ENCODE measurements around the gene PFDN2. TPM values are rescaled to one million over a fixed set of nuclear protein-coding genes. Genes with fewer than 3 reads are reported as not detected.

PFDN2 gene, protein sequence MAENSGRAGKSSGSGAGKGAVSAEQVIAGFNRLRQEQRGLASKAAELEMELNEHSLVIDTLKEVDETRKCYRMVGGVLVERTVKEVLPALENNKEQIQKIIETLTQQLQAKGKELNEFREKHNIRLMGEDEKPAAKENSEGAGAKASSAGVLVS
- 61.2 TPM for polyA plus RNA-seq (ENCODE audit: insufficient read length)
- long read RNA-seq, donor 1, transcript PFDN2-201 (4 exons, 677 nt) = major isoform, 55 of 102 reads
- long read RNA-seq, donor 1, partial matches to known transcripts = 44 of 102 reads
- long read RNA-seq, donor 1, other reads (novel, unspliced or antisense) = 0 of 102 reads
- long read RNA-seq, donor 2, transcript PFDN2-201 (4 exons, 677 nt) = major isoform, 34 of 37 reads
- long read RNA-seq, donor 2, partial matches to known transcripts = 0 of 37 reads
- long read RNA-seq, donor 2, other reads (novel, unspliced or antisense) = 0 of 37 reads
- long read RNA-seq, donor 3, transcript PFDN2-201 (4 exons, 677 nt) = major isoform, 32 of 49 reads
- long read RNA-seq, donor 3, partial matches to known transcripts = 17 of 49 reads
- long read RNA-seq, donor 3, other reads (novel, unspliced or antisense) = 0 of 49 reads
- long read RNA-seq, donor 4, transcript PFDN2-201 (4 exons, 677 nt) = major isoform, 8 of 20 reads
- long read RNA-seq, donor 4, partial matches to known transcripts = 12 of 20 reads
- long read RNA-seq, donor 4, other reads (novel, unspliced or antisense) = 0 of 20 reads
- long read RNA-seq, donor 5, transcript PFDN2-201 (4 exons, 677 nt) = major isoform, 82 of 103 reads
- long read RNA-seq, donor 5, partial matches to known transcripts = 20 of 103 reads
- long read RNA-seq, donor 5, other reads (novel, unspliced or antisense) = 0 of 103 reads
- long read RNA-seq, donor 6, transcript PFDN2-201 (4 exons, 677 nt) = major isoform, 52 of 107 reads
- long read RNA-seq, donor 6, partial matches to known transcripts = 51 of 107 reads
- long read RNA-seq, donor 6, other reads (novel, unspliced or antisense) = 0 of 107 reads
- long read RNA-seq, donor 7, transcript PFDN2-201 (4 exons, 677 nt) = major isoform, 58 of 82 reads
- long read RNA-seq, donor 7, partial matches to known transcripts = 21 of 82 reads
- long read RNA-seq, donor 7, other reads (novel, unspliced or antisense) = 0 of 82 reads
- long read RNA-seq, donor 8, transcript PFDN2-201 (4 exons, 677 nt) = major isoform, 21 of 21 reads
- long read RNA-seq, donor 8, partial matches to known transcripts = 0 of 21 reads
- long read RNA-seq, donor 8, other reads (novel, unspliced or antisense) = 0 of 21 reads

DNA sequence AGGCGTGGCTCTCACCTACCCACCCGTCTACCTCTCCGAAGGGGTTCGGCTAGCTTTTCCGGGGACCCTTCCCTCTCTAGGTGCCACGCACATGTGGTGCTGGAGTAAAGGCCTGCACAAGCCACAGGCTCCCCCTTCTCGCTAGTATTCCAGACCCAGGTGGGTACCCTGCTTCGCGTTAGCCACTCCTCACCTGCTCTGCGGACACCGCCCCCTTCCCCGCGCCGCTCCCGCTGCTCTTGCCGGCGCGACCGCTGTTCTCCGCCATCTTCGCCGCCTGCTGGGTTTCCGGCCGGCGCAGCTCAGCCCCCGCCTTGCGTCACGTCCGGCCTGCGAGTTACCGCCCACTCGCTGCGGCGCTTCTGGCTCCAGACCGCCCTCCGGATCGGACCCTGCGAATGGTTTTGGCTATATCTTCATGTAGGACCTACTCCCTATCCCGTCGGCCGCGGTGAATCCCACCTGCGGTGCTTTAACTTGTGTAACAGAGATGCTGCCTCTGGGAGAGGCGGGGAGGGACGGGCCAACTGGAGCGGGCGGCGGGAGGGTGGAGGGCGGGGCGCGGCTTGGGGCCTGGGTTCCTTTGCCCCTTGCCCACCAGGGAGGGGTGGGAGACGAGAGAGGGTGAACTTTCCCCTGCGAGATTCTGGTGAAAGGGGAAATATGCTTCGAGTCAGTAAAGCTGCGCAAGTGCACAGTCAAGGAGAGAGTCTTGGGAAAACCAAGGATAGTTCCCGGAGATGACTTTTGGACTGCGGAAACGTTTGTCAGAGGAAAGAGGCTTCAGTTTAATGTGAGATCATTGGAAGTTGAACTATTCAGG lies at the start of gene PFDN2, which contains the start of gene NIT1:
TSS of gene PFDN2 (minus strand) at position 279 of the 823 bp plus-strand sequence. CDS start at position 268, 11 bp downstream.
TSS of gene NIT1 (plus strand) at position 347 of the 823 bp plus-strand sequence. CDS start at position 419, 72 bp downstream.
- peak; percentile 83 for DNase-seq

DNA sequence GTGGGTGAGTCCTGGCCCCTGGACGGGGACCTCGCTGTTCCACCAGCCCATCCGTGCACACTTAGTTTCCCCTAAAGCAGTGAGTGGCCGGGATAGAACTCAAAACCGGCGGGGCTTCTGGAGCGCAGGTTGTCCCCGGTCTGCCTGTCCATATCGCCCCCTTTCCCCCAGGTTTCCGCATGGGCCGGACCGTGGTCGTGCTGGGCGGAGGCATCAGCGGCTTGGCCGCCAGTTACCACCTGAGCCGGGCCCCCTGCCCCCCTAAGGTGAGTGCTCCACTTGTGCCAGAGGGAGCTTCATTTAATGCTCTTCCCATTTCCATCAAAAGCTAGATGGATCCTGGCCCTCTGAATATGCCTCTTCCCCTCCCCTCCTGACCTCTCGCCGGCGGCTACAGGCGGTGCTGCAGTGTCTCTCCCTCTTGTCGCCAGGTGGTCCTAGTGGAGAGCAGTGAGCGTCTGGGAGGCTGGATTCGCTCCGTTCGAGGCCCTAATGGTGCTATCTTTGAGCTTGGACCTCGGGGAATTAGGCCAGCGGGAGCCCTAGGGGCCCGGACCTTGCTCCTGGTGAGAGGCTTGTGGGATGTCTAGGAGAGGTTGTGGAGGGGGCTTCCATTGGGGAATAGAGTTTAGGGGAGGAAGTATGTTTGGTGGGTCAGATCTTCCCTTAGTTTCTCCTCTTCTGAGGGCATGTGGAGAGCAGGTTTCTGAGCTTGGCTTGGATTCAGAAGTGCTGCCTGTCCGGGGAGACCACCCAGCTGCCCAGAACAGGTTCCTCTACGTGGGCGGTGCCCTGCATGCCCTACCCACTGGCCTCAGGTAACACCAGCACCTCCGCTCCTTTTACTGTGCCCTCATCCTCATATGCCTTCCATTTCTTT lies 49.1 kb upstream of the PFDN2 start:
- no peak for DNase-seq

DNA sequence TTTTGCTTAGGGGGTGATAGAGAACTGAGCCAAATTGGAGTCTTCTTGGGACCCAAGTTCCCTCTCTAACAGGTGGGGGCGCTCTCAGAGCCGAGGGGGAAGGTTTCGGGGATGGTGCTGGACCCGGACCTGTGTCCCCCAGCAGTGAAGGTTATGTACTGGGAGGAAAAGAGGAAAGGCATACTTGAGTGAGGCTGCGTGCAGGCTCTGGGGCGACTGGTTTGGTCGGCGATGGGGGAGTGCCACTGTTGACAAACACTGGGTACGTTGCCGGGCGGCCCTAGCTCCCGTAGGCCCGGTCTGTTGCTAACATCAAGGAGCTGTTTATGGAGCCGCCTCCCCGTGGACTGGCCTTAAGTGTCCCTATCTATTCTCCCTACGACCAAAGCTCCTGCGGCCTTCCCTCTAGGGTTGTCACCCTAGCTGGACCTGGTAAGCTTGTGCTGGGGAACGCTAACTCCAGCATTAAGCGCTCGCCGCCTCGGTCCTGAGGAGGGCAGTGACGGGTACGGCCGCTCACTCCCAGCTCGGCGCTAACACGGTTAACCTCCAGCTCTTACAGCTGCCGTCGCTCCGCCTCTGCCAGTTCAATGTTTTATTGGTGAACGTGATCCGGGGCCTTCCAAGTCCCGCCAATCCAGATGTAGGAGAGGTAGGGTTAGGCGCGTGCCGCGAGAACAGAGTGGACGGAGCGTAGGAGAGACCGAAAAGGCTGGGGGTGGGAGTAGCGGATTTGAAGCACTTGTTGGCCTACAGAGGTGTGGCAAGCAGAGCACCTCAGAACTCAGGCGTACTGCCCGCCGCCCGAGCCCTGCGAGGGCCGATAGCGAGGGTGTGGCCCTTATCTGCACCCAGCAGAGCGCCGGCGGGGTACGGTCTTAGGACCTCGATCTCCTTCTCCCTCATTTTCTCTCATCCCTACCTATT lies 48.2 kb upstream of the PFDN2 start, which contains the start of gene PPOX:
TSS of gene PPOX (plus strand) at position 685 of the 927 bp plus-strand sequence. CDS start 422 bp downstream, outside the sequence.
- peak; percentile 97 for DNase-seq

DNA sequence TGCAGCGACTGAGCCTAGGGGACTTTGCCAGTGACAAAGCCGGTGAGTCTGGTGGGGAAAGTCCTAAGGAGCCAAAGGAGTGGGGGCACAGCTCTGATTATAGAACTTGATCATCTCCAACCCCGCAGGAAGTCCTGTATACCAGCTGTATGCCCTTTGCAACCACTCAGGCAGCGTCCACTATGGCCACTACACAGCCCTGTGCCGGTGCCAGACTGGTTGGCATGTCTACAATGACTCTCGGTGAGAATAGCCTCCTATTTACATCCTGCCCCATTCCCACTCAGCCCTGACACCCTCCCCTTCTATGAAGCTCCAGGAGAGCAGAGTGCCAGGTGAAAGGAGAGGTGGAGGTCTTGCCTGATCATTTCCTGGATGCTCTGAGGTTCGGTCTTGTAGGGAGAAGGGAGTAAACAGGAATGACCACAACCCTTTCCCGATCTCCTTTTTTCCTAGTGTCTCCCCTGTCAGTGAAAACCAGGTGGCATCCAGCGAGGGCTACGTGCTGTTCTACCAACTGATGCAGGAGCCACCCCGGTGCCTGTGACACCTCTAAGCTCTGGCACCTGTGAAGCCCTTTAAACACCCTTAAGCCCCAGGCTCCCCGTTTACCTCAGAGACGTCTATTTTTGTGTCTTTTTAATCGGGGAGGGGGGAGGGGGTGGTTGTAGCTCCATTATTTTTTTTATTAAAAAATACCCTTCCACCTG lies 47.2 kb upstream of the PFDN2 start:
- no peak for DNase-seq

DNA sequence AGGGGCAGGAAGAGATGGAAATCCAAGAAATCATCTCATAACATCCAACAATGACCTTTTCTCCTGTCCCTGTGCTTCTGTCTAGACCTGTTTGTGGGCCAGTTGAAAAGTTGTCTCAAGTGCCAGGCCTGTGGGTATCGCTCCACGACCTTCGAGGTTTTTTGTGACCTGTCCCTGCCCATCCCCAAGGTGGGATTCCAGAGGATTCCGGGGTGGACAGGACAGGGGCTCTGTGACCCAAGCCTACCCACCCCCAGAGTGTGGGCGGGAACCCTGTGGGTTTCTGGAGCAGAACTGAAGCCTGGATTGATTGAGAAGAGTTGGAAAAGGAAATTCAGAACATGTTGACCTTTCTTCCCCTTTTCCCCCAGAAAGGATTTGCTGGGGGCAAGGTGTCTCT lies 46.0 kb upstream of the PFDN2 start:
- no peak for DNase-seq

DNA sequence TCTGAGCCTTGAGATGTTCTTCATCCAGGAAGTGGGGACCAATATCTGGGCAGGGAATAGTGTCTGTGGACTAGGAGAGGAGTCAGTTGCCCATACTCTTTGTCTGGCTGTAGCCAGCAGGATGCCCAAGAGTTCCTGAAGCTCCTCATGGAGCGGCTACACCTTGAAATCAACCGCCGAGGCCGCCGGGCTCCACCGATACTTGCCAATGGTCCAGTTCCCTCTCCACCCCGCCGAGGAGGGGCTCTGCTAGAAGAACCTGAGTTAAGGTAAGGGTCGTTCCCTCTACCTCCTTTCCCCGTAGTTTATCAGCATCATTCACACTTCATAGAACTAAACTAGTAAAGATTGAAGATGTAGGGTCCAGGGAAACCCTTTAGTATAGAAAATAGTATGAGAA lies 45.0 kb upstream of the PFDN2 start:
- no peak for DNase-seq

DNA sequence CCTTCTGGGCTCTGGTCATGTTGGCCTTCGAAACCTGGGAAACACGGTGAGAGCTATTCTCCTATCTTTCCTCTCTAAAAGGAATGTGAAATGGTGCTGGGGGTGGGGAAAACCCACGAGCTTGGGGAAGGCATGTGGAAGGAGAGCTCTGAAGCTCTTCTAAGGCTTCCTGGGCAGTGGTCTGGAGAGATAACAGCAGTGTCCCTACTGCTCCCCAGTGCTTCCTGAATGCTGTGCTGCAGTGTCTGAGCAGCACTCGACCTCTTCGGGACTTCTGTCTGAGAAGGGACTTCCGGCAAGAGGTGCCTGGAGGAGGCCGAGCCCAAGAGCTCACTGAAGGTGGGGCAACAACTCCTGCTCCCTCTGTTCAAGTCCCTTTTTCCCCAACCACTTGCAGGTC lies 44.2 kb upstream of the PFDN2 start:
- DNase-seq = no peak

DNA sequence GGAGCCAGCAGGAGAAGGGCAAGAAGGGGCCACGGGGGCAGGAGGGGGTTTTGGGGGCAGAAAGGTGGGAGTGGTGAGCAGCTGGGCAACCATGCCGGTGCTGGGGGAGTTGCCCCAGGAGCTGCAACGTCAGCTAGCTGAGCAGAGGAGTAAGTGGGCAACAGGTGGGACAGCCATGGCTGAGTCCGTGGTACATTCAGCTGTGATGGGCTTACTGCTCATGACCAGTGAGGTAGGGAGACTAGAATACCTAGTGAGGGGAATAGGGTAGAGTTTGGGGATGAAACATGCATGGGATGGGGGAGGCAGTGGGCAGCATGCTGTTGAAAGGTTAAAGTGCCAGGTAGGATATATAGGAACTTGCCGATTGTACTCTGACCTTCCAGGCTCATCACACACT lies 43.8 kb upstream of the PFDN2 start:
- no peak for DNase-seq

DNA sequence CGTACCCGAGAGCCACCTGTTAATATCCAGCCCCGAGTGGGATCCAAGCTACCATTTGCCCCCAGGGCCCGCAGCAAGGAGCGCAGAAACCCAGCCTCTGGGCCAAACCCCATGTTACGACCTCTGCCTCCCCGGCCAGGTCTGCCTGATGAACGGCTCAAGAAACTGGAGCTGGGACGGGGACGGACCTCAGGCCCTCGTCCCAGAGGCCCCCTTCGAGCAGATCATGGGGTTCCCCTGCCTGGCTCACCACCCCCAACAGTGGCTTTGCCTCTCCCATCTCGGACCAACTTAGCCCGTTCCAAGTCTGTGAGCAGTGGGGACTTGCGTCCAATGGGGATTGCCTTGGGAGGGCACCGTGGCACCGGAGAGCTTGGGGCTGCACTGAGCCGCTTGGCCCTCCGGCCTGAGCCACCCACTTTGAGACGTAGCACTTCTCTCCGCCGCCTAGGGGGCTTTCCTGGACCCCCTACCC lies 42.9 kb upstream of the PFDN2 start:
- no peak for DNase-seq

DNA sequence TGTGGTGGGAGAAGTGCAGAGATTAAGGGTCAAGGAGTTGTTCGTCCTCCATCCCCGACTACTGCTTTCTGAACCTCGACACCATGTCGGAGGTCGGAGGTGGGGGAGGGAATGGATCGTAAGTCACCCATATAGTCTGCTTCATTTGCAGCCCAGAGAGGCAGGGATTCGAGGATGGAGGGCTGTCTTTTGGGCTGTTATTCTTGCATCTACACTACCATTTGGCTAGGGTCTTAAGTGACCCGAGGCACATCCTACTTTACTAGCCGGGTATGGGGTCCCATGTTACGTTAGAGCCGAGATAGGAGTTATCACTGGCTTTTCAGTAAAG lies 42.0 kb upstream of the PFDN2 start:
- DNase-seq = no peak

DNA sequence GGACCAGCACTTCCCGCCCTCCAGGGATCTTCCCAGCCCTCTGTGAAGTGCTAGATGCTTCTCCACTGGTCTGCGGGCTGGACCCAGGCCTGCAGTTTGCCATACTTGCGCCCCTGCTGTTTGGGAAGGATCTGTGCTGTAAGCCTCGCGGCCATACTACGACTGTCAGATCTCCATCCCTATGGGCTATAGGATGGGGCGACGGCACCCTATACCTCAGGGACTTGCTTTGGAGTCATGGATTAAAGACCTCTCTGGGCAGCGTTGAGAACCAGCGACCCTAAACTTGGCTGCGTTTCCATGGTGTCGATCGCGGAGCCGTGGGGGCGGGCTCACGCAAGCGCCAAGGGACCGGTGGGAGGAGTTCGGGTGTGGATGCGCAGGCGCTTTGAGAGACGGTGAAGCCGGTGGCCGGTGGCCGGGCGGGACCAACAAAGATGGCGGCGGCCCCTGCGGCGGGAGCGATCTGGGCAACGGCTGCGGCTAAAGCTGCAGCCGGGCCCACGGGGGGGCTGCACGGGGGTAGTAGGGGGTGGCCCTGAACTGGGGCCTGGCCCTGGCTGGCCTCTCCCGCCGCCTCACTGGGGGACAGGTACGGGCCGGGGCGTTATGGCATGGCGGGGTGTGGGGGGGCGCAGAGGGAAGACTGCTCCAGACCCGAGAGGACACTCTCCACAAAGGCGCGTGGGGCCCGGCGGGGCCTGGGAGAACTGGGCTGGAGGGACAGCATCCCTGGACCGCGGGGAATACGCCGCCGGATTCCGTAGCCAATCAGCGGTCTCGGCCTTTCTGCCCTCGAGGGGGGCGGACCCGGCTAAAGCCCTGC lies 41.5 kb upstream of the PFDN2 start, which contains the start of gene USP21:
TSS of gene USP21 (plus strand) at position 414 of the 826 bp plus-strand sequence. CDS start 1,141 bp downstream, outside the sequence.
- peak; percentile 95 for DNase-seq

DNA sequence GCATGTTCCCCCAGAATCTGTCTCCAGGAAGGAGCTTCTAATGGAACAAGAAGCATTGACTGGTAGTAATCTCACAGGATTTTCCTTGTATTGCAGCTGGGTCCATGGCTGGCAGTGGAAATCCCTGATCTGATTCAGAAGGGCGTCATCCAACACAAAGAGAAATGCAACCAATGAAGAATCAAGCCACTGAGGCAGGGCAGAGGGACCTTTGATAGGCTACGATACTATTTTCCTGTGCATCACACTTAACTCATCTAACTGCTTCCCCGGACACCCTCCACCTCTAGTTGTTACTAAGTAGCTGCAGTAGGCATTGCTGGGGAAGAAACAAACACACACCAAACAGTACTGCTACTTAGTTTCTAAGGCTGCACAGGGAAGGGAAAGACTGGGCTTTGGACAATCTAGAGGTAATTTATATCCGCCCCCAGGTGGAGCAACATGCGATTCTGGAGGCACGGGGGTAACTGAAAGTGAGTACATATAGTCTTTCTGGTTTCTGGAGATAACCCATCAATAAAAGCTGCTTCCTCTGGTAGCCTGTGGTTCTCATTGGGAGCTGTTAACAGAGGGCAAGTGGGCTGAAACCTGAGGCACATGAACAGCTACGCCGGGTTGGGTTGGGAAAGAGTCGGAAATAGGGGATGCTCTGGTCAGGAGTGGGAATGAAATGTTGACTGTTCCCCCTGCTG lies 40.6 kb upstream of the PFDN2 start:
- DNase-seq = no peak

DNA sequence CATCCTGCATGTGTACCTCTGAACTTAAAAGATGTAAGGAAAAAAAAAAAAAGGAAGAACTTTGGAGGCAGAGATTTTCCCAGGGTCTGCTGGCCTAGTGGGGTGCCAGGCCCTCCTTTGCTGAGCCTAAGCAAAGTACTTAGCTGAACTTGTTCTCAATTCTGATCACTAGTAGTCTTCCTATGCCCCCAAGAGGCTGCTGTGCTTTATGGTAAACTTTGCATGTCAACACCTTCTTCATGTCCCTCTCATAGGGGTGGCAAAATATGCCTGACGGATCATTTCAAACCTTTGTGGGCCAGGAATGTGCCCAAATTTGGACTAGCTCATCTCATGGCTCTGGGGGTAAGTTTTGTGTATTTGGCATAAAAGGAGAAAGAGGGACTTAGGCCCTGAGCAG lies 40.0 kb upstream of the PFDN2 start:
- DNase-seq = no peak

DNA sequence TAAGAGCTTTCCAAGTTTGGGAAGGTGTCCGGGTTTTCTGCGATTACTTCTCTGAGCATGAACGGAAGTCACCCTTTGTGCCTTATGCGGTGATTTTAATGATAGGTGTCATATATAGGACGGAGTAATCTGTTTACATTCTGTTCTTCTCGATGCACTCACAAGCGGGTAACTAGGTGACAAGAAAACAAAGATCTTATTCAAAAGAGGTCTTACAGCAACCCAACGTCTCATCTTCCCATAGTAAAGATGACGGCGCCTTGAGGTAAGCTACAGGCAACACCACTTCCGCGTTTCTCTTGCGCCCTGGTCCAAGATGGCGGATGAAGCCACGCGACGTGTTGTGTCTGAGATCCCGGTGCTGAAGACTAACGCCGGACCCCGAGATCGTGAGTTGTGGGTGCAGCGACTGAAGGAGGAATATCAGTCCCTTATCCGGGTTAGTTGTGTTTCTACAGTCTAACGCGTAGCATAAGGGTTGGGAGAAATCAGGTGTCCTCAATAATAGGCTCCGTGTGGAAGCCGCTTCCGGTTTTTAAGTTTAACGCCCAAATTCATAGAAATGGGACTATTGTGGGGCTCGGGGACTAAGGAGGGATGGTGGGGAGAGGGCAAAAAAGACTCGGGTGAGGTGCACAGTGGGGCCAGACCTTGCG lies 36.0 kb upstream of the PFDN2 start, which contains the start of gene UFC1:
TSS of gene UFC1 (plus strand) at position 297 of the 656 bp plus-strand sequence. CDS start at position 317, 20 bp downstream.
- peak; percentile 89 for DNase-seq

DNA sequence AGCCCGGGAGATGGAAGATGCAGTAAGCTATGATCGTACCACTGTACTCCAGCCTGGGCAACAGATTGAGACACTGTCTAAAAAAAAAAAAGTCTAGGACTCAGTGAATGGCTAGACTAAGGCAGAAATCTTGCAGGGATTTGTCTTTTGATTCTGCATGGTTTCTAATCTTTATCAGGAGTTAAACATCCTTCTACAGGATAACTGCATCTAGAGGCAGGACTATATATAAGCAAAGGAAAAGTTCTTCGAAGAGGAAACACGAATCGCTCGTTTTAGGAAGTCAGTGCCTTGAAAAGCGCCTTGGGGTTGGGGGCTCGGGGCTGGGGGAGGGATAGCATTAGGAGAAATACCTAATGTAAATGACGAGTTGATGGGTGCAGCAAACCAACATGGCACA lies 35.3 kb upstream of the PFDN2 start:
- no peak for DNase-seq

DNA sequence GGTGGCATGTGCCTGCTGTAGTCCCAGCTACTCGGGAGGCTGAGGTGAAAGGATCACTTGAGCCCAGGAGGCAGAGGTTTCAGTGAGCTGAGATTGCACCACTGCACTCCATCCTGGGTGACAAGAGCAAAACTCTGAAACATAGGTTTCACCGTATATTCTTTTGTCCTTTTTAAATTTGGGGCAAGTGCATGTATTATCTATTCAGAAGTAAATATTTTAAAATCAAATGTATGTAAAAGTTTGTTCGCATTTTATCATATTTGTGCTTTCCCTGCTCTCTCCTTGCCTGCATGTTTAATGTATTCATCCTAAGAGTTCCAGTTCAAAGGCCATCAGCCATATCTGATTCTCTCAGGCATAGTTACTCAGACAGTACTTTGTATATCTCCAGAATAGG lies 28.0 kb upstream of the PFDN2 start:
- DNase-seq = no peak
